Mucosa of rectum (tissue), 2 donors: ENCODE measurements around the gene UBL7.

ENCODE experiments used
- H3K27ac ChIP-seq, 2 donors: one replicate each; pipeline ENCODE4 v1.7.0; 2013; ENCODE audit warnings: inconsistent platforms in 2 of 2, low read depth in 2 of 2, low read length in 2 of 2
- H3K27me3 ChIP-seq, 2 donors: one replicate each; pipeline ENCODE4 v1.7.0; 2013; ENCODE audit warnings: low read length in 2 of 2; ENCODE audit not compliant: control insufficient read depth in 2 of 2, insufficient read depth in 2 of 2
- H3K36me3 ChIP-seq, 2 donors: one replicate each; pipeline ENCODE4 v1.7.0; 2013; ENCODE audit warnings: low read length in 2 of 2; ENCODE audit not compliant: control insufficient read depth in 2 of 2, insufficient read depth in 2 of 2
- H3K4me1 ChIP-seq, 2 donors: one replicate each; pipeline ENCODE4 v1.7.0; 2013; ENCODE audit warnings: low read length in 2 of 2, mild to moderate bottlenecking in 1 of 2; ENCODE audit not compliant: control insufficient read depth in 2 of 2, insufficient read depth in 2 of 2
- H3K4me3 ChIP-seq, 2 donors: one replicate each; pipeline ENCODE4 v1.7.0; 2013; ENCODE audit warnings: low read length in 2 of 2
- H3K9ac ChIP-seq, 2 donors: one replicate each; pipeline ENCODE4 v1.7.0; 2013; ENCODE audit warnings: low read length in 2 of 2, low read depth in 1 of 2, mild to moderate bottlenecking in 1 of 2
- H3K9me3 ChIP-seq, 2 donors: one replicate each; pipeline ENCODE4 v1.7.0; 2013; ENCODE audit warnings: low read length in 2 of 2; ENCODE audit not compliant: control insufficient read depth in 2 of 2
- donor health status: healthy.
- donor health status: Normal muscosa, but diverticular disease.

UBL7 gene

GRCh38 chr15:74442604-74443003 is 18.4 kb downstream of the UBL7 start:
- Histone ChIP-seq H3K4me3 (no peak overlapping the region), H3K27ac (no peak overlapping the region), H3K9ac (no peak overlapping the region), H3K27me3 (no peaks in the 10 kb centered on the region), H3K9me3 (no peaks in the 10 kb centered on the region), H3K36me3 (peaks cover 0 to 22% of the 10 kb centered on the region in 2 donors), H3K4me1 (no peaks in the 10 kb centered on the region)

GRCh38 chr15:74442063-74442462 is 18.9 kb downstream of the UBL7 start:
- no peak overlapping the region for H3K4me3 ChIP-seq

GRCh38 chr15:74441248-74441941 is 19.6 kb downstream of the UBL7 start:
- Histone ChIP-seq H3K27ac (no peak overlapping the region), H3K27me3 (peaks cover 0 to 1% of the 10 kb centered on the region in 2 donors), H3K4me3 (no peak overlapping the region), H3K4me1 (no peaks in the 10 kb centered on the region), H3K9ac (no peak overlapping the region), H3K36me3 (peaks cover 0 to 13% of the 10 kb centered on the region in 2 donors), H3K9me3 (no peaks in the 10 kb centered on the region)

More at GRCh38 chr15:74442063-74442462, 18.9 kb downstream of the UBL7 start:
- Histone ChIP-seq H3K4me1 (no peaks in the 10 kb centered on the region), H3K27me3 (no peaks in the 10 kb centered on the region), H3K9ac (no peak overlapping the region), H3K27ac (no peak overlapping the region), H3K36me3 (peaks cover 0 to 17% of the 10 kb centered on the region in 2 donors), H3K9me3 (no peaks in the 10 kb centered on the region)

GRCh38 chr15:74438721-74439316 is 22.1 kb downstream of the UBL7 start:
- peaks cover 0 to 4% of the 10 kb centered on the region in 2 donors for H3K4me1 ChIP-seq
- H3K9me3 ChIP-seq = no peaks in the 10 kb centered on the region
- peaks cover 0 to 3% of the 10 kb centered on the region in 2 donors for H3K27me3 ChIP-seq
- no peaks in the 10 kb centered on the region for H3K36me3 ChIP-seq
- no peak overlapping the region for H3K9ac ChIP-seq
- H3K27ac ChIP-seq = no peak overlapping the region
- H3K4me3 ChIP-seq = no peak overlapping the region

GRCh38 chr15:74438206-74438605 is 22.8 kb downstream of the UBL7 start:
- H3K9ac ChIP-seq = no peak overlapping the region
- peaks cover 0 to 3% of the 10 kb centered on the region in 2 donors for H3K27me3 ChIP-seq
- H3K27ac ChIP-seq = no peak overlapping the region
- no peak overlapping the region for H3K4me3 ChIP-seq
- peaks cover 2 to 4% of the 10 kb centered on the region in 2 donors for H3K4me1 ChIP-seq
- no peaks in the 10 kb centered on the region for H3K9me3 ChIP-seq
- H3K36me3 ChIP-seq = no peaks in the 10 kb centered on the region

- Histone ChIP-seq H3K9ac (peak overlapping the region; percentile 28 to 47), H3K4me3 (peak overlapping the region in 1 of 2 donors; percentile 59), H3K4me1 (peaks cover 4 to 6% of the 10 kb centered on the region in 2 donors), H3K27ac (peak overlapping the region in 1 of 2 donors; percentile 74), H3K36me3 (no peaks in the 10 kb centered on the region), H3K9me3 (no peaks in the 10 kb centered on the region), H3K27me3 (peaks cover 10 to 24% of the 10 kb centered on the region in 2 donors)
These were observed 26.5 kb downstream of the UBL7 start for GRCh38 chr15:74434263-74435136.

- Histone ChIP-seq H3K9me3 (no peaks in the 10 kb centered on the region), H3K4me3 (peak within 1 kb of the TSS; percentile 64 to 65), H3K27me3 (peaks cover 10 to 24% of the 10 kb centered on the region in 2 donors), H3K4me1 (peaks cover 7 to 8% of the 10 kb centered on the region in 2 donors), H3K27ac (peak within 1 kb of the TSS; percentile 39 to 74), H3K9ac (peak within 1 kb of the TSS; percentile 65 to 67), H3K36me3 (no peaks in the 10 kb centered on the region)
These were observed 27.2 kb downstream of the UBL7 start, which contains the start of gene SEMA7A for GRCh38 chr15:74433592-74434262. SEMA7A (minus strand) TSS chr15:74433958; CDS start chr15:74433918, 40 bp downstream.

GRCh38 chr15:74432968-74433591 is 27.9 kb downstream of the UBL7 start:
- no peaks in the 10 kb centered on the region for H3K36me3 ChIP-seq
- peaks cover 10 to 24% of the 10 kb centered on the region in 2 donors for H3K27me3 ChIP-seq
- H3K4me3 ChIP-seq = peak overlapping the region; percentile 64 to 65
- H3K27ac ChIP-seq = peak overlapping the region; percentile 39 to 63
- peak overlapping the region; percentile 65 to 67 for H3K9ac ChIP-seq
- no peaks in the 10 kb centered on the region for H3K9me3 ChIP-seq
- H3K4me1 ChIP-seq = peaks cover 7 to 10% of the 10 kb centered on the region in 2 donors

- H3K27me3 ChIP-seq = peaks cover 10 to 24% of the 10 kb centered on the region in 2 donors
- H3K4me1 ChIP-seq = peaks cover 7 to 13% of the 10 kb centered on the region in 2 donors
- H3K9me3 ChIP-seq = no peaks in the 10 kb centered on the region
- H3K4me3 ChIP-seq = peak overlapping the region in 1 of 2 donors; percentile 27
- peak overlapping the region in 1 of 2 donors; percentile 47 for H3K9ac ChIP-seq
- H3K36me3 ChIP-seq = no peaks in the 10 kb centered on the region
- H3K27ac ChIP-seq = peak overlapping the region in 1 of 2 donors; percentile 23
These were observed 28.5 kb downstream of the UBL7 start for GRCh38 chr15:74432271-74432967.
